ENCODE data around the gene ZNF761. TPM values are rescaled to one million over a fixed set of nuclear protein-coding genes. Genes with fewer than 3 reads are reported as not detected.

Gene ZNF761
- total and polyA plus RNA-seq, 9 donors, result 7.5 to 11.6 (median 8.6) TPM

GRCh38 chr19:53506728-53507127 lies 74.9 kb downstream of the ZNF761 start:
- H3K9me3 ChIP-seq (replicated peaks; ENCODE audit: control insufficient read depth, low read depth, low read length), result no peaks in the 10 kb centered on the region
- no peak for DNase-seq
- H3K27ac ChIP-seq (ENCODE audit: low read length), result no peak overlapping the region
- H3K4me1 ChIP-seq (ENCODE audit: control insufficient read depth, insufficient read depth, low read length), result no peaks in the 10 kb centered on the region
- no peaks in the 10 kb centered on the region for H3K27me3 ChIP-seq (ENCODE audit: control insufficient read depth, insufficient read depth, low read length)
- H3K36me3 ChIP-seq (ENCODE audit: control insufficient read depth, insufficient read depth, low read length), result no peaks in the 10 kb centered on the region
- WGBS (ENCODE audit: insufficient coverage), result 78% methylated on average over 3 of the region's 8 CpGs
- H3K4me3 ChIP-seq (ENCODE audit: low read length), result no peak overlapping the region

Other genes with a start within 250 kb of the ZNF761 start
- gene ZNF665, start 238.6 kb upstream of the ZNF761 start, total RNA-seq, result 4.7 TPM
- gene ZNF665, start 238.6 kb upstream of the ZNF761 start, polyA plus RNA-seq (ENCODE audit: insufficient read depth in 1 of 8, insufficient read length in 8 of 8, low replicate concordance in 1 of 8), result 1 to 10 TPM; 3.3 to 4.9 (median 3.8) TPM
- 28.7 TPM for gene ZNF677, start 177.1 kb upstream of the ZNF761 start, total RNA-seq
- 10 to 100 TPM; 19.3 to 32.5 (median 28.8) TPM for gene ZNF677, start 177.1 kb upstream of the ZNF761 start, polyA plus RNA-seq (ENCODE audit: insufficient read depth in 1 of 8, insufficient read length in 8 of 8, low replicate concordance in 1 of 8)
- gene VN1R2, start 173.7 kb upstream of the ZNF761 start, total RNA-seq, result 0.04 TPM
- not detected for gene VN1R2, start 173.7 kb upstream of the ZNF761 start, polyA plus RNA-seq (ENCODE audit: insufficient read depth in 1 of 8, insufficient read length in 8 of 8, low replicate concordance in 1 of 8)
- gene VN1R4, start 164.3 kb upstream of the ZNF761 start, total RNA-seq, result not detected
- gene VN1R4, start 164.3 kb upstream of the ZNF761 start, polyA plus RNA-seq (ENCODE audit: insufficient read depth in 1 of 8, insufficient read length in 8 of 8, low replicate concordance in 1 of 8), result not detected
- 9.6 TPM for gene ZNF845, start 98.2 kb upstream of the ZNF761 start, total RNA-seq
- gene ZNF845, start 98.2 kb upstream of the ZNF761 start, polyA plus RNA-seq (ENCODE audit: insufficient read depth in 1 of 8, insufficient read length in 8 of 8, low replicate concordance in 1 of 8), result 1 to 10 TPM; 3.3 to 6.2 (median 5.8) TPM
- 12.3 TPM for gene ZNF525, start 66.3 kb upstream of the ZNF761 start, total RNA-seq
- gene ZNF525, start 66.3 kb upstream of the ZNF761 start, polyA plus RNA-seq (ENCODE audit: insufficient read depth in 1 of 8, insufficient read length in 8 of 8, low replicate concordance in 1 of 8), result 1 to 10 TPM; 3.7 to 7.5 (median 4.8) TPM
- 12.0 TPM for gene ZNF765, start 36.8 kb upstream of the ZNF761 start, total RNA-seq
- gene ZNF765, start 36.8 kb upstream of the ZNF761 start, polyA plus RNA-seq (ENCODE audit: insufficient read depth in 1 of 8, insufficient read length in 8 of 8, low replicate concordance in 1 of 8), result 10 to 100 TPM in 1 of 8 donors, 1 to 10 TPM in 7; 5.5 to 10.2 (median 7.6) TPM
- 3.9 TPM for gene ZNF813, start 35.7 kb downstream of the ZNF761 start, total RNA-seq
- gene ZNF813, start 35.7 kb downstream of the ZNF761 start, polyA plus RNA-seq (ENCODE audit: insufficient read depth in 1 of 8, insufficient read length in 8 of 8, low replicate concordance in 1 of 8), result 1 to 10 TPM; 2.2 to 3.6 (median 2.6) TPM
- gene ZNF331, start 106.2 kb downstream of the ZNF761 start, total RNA-seq, result 14.5 TPM
- gene ZNF331, start 106.2 kb downstream of the ZNF761 start, polyA plus RNA-seq (ENCODE audit: insufficient read depth in 1 of 8, insufficient read length in 8 of 8, low replicate concordance in 1 of 8), result 10 to 100 TPM in 7 of 8 donors, 1 to 10 TPM in 1; 8.7 to 16.7 (median 13.2) TPM
- 0.13 TPM for gene DPRX, start 200.0 kb downstream of the ZNF761 start, total RNA-seq
- gene DPRX, start 200.0 kb downstream of the ZNF761 start, polyA plus RNA-seq (ENCODE audit: insufficient read depth in 1 of 8, insufficient read length in 8 of 8, low replicate concordance in 1 of 8), result under 1 TPM in 1 of 8 donors, not detected in 7; 0.31 TPM

All from muscle of leg (tissue), 11 donors.